Measurements from ENCODE around the gene PCGF5.
A peak's percentile ranks its signal among the peaks of the same experiment; 100 is the strongest.
"Not testable (repeated sequence)": the region's sequence is repeated elsewhere in the genome, so short reads cannot be mapped to it uniquely, and the experiment has no call there.

Gene PCGF5

GRCh38 chr10:91253300-91253699 lies 32.8 kb downstream of the PCGF5 start:
- DNase-seq = no peak
- in situ Hi-C loops (cut with MboI; ENCODE audit: low pct_unique_long_range_greater_than_20kb, low sequenced_read_pairs) = no loop called here

GRCh38 chr10:91257310-91257709 lies 36.8 kb downstream of the PCGF5 start:
- in situ Hi-C loops (cut with MboI; ENCODE audit: low pct_unique_long_range_greater_than_20kb, low sequenced_read_pairs) = no loop called here
- no peak for DNase-seq

GRCh38 chr10:91260417-91260816 lies 40.0 kb downstream of the PCGF5 start:
- DNase-seq; in situ Hi-C loops (cut with MboI; ENCODE audit: low pct_unique_long_range_greater_than_20kb, low sequenced_read_pairs): not testable (repeated sequence)

- DNase-seq = no peak
Measured at GRCh38 chr10:91271886-91272285, 51.4 kb downstream of the PCGF5 start.

DNA sequence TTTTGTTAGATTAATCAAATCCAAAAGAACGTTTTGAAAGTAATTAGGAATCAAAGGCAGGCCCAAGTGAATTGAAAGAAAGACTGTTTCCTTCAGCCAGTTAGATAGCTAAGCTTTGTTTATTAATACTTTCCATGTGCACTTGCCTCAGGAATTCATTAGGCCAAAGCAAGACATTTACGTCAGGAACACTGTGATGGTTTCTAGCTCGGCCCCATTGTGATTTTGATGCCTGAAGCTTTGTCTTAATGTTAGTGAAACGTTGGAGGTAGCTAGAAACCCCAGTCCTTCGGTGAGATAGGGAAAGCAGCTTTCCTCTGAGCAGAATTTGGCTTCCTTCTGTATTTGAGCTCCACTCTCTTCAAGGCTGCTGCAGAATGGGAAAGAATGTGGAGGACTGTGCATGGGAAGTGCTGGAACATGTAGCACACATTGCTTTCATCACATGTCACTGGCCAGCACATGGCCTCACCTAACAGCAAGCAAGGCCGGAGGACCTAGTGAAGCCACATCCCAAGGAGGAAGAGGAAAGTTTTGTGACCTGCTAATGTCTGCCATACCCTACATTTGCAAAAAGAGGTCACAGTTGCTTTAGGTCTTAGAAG lies 64.1 kb downstream of the PCGF5 start:
- in situ Hi-C loops (cut with MboI; ENCODE audit: low pct_unique_long_range_greater_than_20kb, low sequenced_read_pairs) = no loop called here
- no peak for DNase-seq

More at GRCh38 chr10:91271886-91272285, 51.4 kb downstream of the PCGF5 start:
- in situ Hi-C loops (cut with MboI; ENCODE audit: low pct_unique_long_range_greater_than_20kb, low sequenced_read_pairs) = no loop called here

- in situ Hi-C loops (cut with MboI; ENCODE audit: low pct_unique_long_range_greater_than_20kb, low sequenced_read_pairs) = no loop called here
Measured at GRCh38 chr10:91286572-91286971, 66.1 kb downstream of the PCGF5 start.

GRCh38 chr10:91287276-91287675 lies 66.8 kb downstream of the PCGF5 start:
- in situ Hi-C loops (cut with MboI; ENCODE audit: low pct_unique_long_range_greater_than_20kb, low sequenced_read_pairs) = no loop called here
- no peak for DNase-seq

More at GRCh38 chr10:91286572-91286971, 66.1 kb downstream of the PCGF5 start:
- no peak for DNase-seq

DNA sequence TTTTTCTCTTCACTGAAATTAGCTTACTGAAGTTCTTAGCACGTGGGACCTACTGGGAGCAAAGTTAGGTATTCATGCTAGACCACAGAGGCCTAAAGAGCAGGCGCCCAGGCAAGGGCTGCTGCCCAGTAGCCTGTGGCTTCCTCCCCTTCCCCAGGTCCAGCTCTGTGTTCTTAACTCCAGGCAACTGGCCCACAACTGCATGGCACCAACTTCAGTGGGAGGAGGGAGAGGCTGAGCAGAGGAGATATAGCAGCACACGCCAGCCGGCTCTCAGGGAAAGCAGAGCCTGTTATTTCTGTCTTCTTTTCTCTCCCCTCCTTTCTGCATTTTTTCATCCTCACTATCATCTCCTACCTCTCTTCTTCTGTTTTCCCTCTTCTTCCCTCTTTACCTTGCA lies 67.4 kb downstream of the PCGF5 start:
- DNase-seq = no peak
- in situ Hi-C loops (cut with MboI; ENCODE audit: low pct_unique_long_range_greater_than_20kb, low sequenced_read_pairs) = no loop called here

DNA sequence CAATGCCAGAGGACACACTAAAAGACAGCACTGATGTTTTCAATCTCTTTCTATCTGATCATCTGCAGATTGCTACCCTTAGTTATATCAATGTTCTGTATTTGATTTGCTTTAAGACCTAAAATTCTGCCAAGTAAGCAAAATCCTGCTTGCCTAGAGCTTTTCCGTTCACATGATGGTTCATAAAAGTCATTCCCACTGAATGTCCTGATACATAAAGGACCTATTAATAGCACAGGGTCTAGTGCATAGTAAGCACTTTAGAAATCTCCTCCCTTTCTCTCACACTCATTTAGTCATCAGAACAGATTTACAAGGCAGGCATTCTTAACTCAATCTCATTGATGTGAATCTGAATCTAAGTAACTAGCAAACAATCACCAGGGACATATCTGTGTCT lies 68.8 kb downstream of the PCGF5 start:
- no peak for DNase-seq
- in situ Hi-C loops (cut with MboI; ENCODE audit: low pct_unique_long_range_greater_than_20kb, low sequenced_read_pairs) = no loop called here

DNA sequence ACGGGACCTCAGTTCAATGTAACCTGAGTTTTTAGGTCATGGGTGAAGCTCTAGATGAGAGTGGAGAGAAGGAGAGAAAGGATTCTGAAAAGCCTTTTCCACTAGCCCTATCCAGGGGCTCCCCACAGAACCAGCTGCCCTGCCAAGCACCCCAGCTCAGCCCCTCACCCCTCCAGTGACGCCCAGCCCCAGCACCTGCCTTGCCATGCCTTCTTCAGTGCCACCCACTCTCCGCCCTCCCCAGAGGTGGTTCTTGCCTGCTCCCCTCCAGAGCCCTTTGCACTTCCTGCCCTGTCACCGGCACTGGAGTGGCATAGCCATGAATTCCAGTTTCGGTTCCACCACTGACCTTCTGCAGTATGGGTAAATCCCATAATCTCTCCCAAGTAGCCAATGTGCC lies 70.1 kb downstream of the PCGF5 start:
- DNase-seq = no peak
- in situ Hi-C loops (cut with MboI; ENCODE audit: low pct_unique_long_range_greater_than_20kb, low sequenced_read_pairs) = no loop called here

- in situ Hi-C loops (cut with MboI; ENCODE audit: low pct_unique_long_range_greater_than_20kb, low sequenced_read_pairs) = no loop called here
- no peak for DNase-seq
Measured at GRCh38 chr10:91294134-91294906, 73.9 kb downstream of the PCGF5 start.

DNA sequence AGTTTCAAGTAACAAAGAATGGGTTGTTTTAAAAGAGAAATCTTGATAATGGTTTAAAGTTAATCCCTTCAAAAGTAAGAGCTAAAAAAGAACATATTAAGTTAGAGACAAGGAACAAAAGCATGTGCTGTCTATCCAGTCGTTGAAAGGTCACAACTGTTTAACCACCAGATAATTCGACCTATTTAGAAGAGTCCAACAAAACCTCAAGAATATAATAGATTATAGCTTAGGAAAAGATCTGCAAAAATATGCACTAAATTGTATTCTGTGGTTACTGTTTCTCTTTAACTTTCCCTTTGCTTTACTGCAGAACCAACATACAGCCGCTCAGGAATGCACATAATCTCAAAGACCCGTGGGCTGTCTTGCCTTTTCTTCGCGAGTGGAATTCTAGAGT lies 74.9 kb downstream of the PCGF5 start:
- in situ Hi-C loops (cut with MboI; ENCODE audit: low pct_unique_long_range_greater_than_20kb, low sequenced_read_pairs) = no loop called here
- DNase-seq = no peak

DNA sequence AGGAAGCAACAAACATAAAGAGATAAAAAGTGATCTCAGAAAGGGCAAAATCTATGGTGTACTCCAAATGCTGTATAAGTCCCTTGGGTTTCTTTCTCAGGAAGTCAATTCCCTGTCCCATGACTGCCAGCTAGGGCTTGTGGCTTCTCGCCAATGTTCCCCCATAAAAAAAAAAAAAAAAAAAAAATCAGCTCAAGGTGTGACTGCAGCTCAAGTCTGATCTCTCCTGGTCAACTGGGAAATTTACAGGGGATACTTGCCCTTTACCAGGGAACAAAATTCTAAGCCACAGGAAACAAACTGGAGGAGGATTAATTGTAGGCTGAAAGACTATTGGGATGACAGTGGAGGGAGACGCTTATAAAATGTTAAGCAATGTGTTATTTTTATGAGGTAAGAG lies 76.0 kb downstream of the PCGF5 start:
- DNase-seq = peak; percentile 48
- in situ Hi-C loops (cut with MboI; ENCODE audit: low pct_unique_long_range_greater_than_20kb, low sequenced_read_pairs) = no loop called here

DNA sequence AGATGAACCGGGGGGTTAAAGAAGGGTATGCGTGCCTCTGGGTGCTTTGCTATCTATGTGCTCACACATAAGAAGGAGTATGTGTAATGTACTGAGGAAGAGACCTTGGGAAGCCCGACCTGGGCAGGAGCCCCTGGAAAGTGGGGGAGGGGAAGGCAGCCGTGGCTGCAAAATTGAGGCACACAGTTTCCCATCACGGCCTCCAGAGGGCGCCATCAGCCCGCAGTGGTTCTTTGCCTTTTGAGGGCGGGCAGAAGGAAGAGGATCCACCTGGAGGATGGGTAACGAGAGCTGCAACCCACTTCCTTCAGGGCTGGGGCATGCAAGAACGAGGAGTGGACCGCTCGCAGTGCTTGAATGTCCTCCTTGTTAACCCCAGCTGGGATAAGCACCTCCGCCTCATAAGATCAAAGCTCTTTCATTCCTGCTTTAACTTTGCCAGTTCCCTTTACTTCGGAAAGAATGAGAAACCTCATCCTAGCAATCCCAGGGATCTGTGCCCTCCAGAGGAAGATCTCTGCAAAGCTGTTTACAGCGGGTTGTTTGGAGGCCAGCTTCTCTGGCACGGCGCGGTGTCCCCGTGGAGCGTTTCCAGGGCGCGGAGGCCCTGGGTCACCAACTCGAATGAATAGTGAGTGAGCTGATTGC lies 77.9 kb downstream of the PCGF5 start:
- in situ Hi-C loops (cut with MboI; ENCODE audit: low pct_unique_long_range_greater_than_20kb, low sequenced_read_pairs) = no loop called here
- peak; percentile 86 for DNase-seq

- no peak for DNase-seq
- in situ Hi-C loops (cut with MboI; ENCODE audit: low pct_unique_long_range_greater_than_20kb, low sequenced_read_pairs) = no loop called here
Measured at GRCh38 chr10:91299999-91300575, 79.6 kb downstream of the PCGF5 start.

GRCh38 chr10:91302946-91303345 lies 82.5 kb downstream of the PCGF5 start:
- DNase-seq; in situ Hi-C loops (cut with MboI; ENCODE audit: low pct_unique_long_range_greater_than_20kb, low sequenced_read_pairs): not testable (repeated sequence)

DNA sequence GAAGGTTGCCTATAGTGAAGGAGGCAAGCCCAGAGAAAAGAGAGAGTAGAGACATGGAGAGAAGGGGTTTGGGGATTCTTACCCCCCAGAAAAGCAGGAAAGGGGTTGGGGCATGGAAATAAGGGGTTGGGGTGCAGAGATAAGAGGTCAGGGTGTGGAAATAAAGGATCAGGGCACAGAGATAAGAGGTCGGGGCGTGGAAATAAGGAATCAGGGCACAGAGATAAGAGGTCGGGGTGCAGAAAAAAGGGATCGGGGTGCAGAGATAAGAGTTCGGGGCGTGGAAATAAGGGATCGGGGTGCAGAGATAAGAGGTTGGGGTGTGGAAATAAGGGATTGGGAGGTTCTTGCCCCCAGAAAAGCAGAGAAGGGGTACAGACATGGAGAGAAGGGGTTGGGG lies 85.5 kb downstream of the PCGF5 start:
- in situ Hi-C loops (cut with MboI; ENCODE audit: low pct_unique_long_range_greater_than_20kb, low sequenced_read_pairs); DNase-seq: not testable (repeated sequence)

DNA sequence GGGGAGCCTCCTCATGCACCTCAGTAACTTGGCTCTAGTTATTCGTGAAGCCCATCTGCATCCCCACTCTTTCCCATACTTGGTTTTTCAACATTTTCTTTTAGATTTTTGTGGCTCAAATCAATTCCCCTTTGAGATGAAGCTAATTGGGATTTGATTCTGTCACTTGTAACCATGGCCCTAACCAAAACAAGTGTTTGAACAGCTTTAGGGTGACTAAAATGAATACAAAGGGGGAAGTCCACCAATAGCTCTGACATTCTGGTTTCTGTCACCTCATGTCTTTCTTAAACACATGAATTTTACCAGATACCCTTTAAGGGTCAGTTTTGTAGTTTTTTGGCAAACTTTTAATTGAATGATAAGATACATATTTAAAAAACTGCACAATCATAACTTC lies 87.0 kb downstream of the PCGF5 start:
- in situ Hi-C loops (cut with MboI; ENCODE audit: low pct_unique_long_range_greater_than_20kb, low sequenced_read_pairs) = no loop called here
- no peak for DNase-seq

- no peak for DNase-seq
- in situ Hi-C loops (cut with MboI; ENCODE audit: low pct_unique_long_range_greater_than_20kb, low sequenced_read_pairs) = no loop called here
Measured at GRCh38 chr10:91309711-91310110, 89.2 kb downstream of the PCGF5 start.

Data from KBM-7 (cell line).